Measurements from ENCODE around the gene STRN4. TPM values are rescaled to one million over a fixed set of nuclear protein-coding genes. Genes with fewer than 3 reads are reported as not detected.

Gene STRN4
- total RNA-seq, 6 donors from 2014 or later = 59.8 to 168 (median 83.7) TPM

DNA sequence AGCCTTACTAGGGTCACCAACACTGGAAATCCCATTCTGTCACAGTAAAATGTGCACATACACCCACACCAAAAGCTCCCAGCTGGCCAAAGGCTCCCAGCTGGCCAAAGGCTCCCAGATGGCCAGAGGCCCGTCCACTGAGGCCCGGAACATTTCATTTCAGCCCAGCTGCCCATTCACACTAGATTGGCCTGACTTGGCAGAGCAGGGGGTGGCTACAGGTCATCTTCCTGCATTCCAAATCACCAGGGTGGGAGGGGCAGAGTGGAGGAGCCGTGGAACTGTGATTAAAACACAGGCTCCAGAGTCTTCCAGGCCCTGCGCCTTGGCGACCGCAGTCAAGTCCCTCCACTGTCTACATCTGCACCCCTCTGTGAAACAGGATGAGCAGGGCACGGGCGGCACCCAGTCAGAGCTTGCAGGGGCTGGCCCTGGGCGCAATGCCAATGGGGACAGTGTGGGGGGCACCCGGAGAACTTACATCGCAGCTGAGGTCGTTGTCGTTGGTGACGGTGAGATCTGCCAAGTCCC lies 19.2 kb downstream of the STRN4 start:
- Histone ChIP-seq H3K27me3 (no peaks in the 10 kb centered on the region), H3K27ac (peak overlapping the region in 3 of 4 donors; percentile 43 to 69 (median 57)), H3K9me3 (no peaks in the 10 kb centered on the region), H3K36me3 (peaks cover 52 to 100% (median 85%) of the 10 kb centered on the region in 4 donors), H3K4me3 (no peak overlapping the region), H3K4me1 (peaks cover 29 to 57% (median 33%) of the 10 kb centered on the region in 4 donors)
- TF ChIP-seq POLR2AphosphoS5 (IDR thresholded peaks at IDR 0.05) (no peak), POLR2A (IDR thresholded peaks at IDR 0.05) (no peak), EP300 (IDR thresholded peaks at IDR 0.05) (no peak)
- TF ChIP-seq, protein P1, sequence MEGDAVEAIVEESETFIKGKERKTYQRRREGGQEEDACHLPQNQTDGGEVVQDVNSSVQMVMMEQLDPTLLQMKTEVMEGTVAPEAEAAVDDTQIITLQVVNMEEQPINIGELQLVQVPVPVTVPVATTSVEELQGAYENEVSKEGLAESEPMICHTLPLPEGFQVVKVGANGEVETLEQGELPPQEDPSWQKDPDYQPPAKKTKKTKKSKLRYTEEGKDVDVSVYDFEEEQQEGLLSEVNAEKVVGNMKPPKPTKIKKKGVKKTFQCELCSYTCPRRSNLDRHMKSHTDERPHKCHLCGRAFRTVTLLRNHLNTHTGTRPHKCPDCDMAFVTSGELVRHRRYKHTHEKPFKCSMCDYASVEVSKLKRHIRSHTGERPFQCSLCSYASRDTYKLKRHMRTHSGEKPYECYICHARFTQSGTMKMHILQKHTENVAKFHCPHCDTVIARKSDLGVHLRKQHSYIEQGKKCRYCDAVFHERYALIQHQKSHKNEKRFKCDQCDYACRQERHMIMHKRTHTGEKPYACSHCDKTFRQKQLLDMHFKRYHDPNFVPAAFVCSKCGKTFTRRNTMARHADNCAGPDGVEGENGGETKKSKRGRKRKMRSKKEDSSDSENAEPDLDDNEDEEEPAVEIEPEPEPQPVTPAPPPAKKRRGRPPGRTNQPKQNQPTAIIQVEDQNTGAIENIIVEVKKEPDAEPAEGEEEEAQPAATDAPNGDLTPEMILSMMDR (IDR thresholded peaks at IDR 0.05) = no peak
- ATAC-seq (ENCODE audit: low FRiP score in 2 of 2) (no peak), DNase-seq (no peak)
- whole genome bisulfite sequencing, 2 donors = 72 to 75% methylated on average over 10 to 14 of the region's 14 CpGs

DNA sequence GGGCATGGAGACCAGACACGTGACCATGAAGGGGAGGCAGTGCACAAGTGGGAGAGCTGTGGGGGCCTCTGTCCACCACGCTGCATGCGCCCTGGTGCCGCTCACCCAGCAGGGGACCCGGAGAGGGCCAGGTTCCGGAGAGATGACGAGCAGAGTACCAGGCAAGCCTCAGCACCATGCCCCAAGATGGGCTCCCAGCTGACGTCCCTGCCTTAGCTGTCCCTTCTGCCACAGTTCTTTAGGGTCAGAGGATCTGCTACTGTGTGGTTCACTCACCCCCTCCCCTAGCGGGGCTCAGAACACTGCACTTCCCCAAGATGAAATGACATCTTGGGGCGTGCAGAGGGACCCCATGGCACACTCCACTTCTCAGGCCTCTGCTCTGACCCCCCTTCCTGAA lies 19.7 kb downstream of the STRN4 start:
- Histone ChIP-seq H3K27me3 (no peaks in the 10 kb centered on the region), H3K4me3 (no peak overlapping the region), H3K27ac (peak overlapping the region in 2 of 4 donors; percentile 2 to 43), H3K36me3 (peaks cover 52 to 100% (median 88%) of the 10 kb centered on the region in 4 donors), H3K9me3 (no peaks in the 10 kb centered on the region), H3K4me1 (peaks cover 26 to 52% (median 30%) of the 10 kb centered on the region in 4 donors)
- DNase-seq = no peak
- 90 to 94% methylated on average over 7 to 10 of the region's 10 CpGs for WGBS, 2 donors
- ATAC-seq (ENCODE audit: low FRiP score in 2 of 2) = no peak
- no peak for TF ChIP-seq POLR2A (IDR thresholded peaks at IDR 0.05)
- no peak for TF ChIP-seq POLR2AphosphoS5 (IDR thresholded peaks at IDR 0.05)
- TF ChIP-seq EP300 (IDR thresholded peaks at IDR 0.05) = no peak
- TF ChIP-seq, protein P1 (IDR thresholded peaks at IDR 0.05) = no peak

DNA sequence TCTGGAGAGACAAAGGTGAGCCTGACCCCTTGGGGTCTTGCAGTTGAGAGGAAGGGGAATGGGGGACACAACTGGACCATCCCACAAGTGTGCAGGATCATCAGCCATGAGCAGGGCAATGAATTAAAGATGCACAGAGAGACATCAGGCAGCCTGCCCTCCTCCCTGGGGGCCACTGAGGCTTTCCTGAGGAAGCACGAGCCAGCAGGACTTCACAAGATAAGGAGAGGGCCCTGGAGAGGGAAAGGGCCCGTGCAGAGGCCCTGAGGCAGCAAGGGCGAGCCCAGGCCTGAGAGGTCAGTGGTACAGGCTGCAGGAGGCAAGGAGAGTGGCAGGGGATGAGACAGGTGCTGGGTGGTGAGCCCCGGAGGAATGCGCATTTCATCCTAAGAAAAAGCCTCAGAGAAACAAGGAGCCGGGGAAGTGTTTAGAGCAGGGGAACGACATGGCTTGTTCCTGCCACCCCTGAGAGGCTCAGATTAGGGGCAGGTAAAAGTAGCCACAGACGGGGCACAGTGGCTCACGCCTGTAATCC lies 20.3 kb downstream of the STRN4 start:
- no peak for ATAC-seq (ENCODE audit: low FRiP score in 2 of 2)
- Histone ChIP-seq H3K9me3 (no peaks in the 10 kb centered on the region), H3K36me3 (peaks cover 52 to 100% (median 91%) of the 10 kb centered on the region in 4 donors), H3K4me3 (no peak overlapping the region), H3K4me1 (peaks cover 24 to 46% (median 30%) of the 10 kb centered on the region in 4 donors), H3K27me3 (no peaks in the 10 kb centered on the region), H3K27ac (peak overlapping the region in 1 of 4 donors; percentile 2)
- TF ChIP-seq EP300 (IDR thresholded peaks at IDR 0.05) (no peak), POLR2A (IDR thresholded peaks at IDR 0.05) (no peak)
- TF ChIP-seq, protein P1 (IDR thresholded peaks at IDR 0.05) = no peak
- 84 to 86% methylated on average over 9 of the region's 9 CpGs for WGBS, 2 donors
- DNase-seq = no peak

DNA sequence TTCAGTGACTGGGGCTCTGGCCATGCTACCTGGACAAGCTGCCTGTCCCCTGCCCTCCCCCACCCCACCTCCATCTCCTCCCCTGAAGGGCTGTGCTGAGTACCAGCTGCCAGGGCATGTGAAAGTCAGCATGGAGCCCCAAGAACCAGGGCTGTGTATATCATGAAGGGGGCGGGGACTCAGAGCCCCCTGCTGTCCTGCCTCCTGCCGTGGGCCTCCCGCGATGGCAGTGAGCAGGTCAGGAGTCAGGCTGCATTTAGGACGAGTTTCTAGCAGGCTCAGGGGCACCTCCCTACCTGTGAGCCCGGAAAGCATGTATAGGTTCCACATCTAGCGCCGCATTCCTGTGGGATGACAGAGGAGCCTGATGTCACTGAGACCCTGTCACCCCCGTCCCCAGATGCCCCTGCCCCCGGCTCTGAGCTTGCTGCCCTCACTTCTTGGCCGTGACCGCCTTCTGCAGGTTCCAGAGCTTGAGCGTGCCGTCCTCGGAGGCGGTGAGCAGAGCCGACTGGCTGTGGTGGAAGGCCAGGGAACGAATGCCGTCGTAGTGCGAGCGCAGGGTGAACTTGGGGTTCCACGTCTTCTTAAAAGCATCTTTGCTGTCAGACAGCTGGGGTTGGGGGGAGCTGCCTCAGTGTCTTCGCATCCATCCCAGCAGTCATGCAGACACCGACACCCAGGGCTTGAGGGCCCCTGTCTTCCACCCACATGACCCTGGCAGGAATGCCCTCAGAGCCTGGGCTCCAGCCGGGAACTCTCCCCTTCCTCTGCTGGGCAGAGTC lies 21.0 kb downstream of the STRN4 start:
- ATAC-seq (ENCODE audit: low FRiP score in 2 of 2) (no peak), DNase-seq (no peak)
- TF ChIP-seq, protein P1 (IDR thresholded peaks at IDR 0.05) = no peak
- TF ChIP-seq EP300 (IDR thresholded peaks at IDR 0.05) = no peak
- TF ChIP-seq POLR2A (IDR thresholded peaks at IDR 0.05) = no peak
- TF ChIP-seq POLR2AphosphoS5 (IDR thresholded peaks at IDR 0.05) = no peak
- no peak overlapping the region for H3K4me3 ChIP-seq
- H3K9me3 ChIP-seq = no peaks in the 10 kb centered on the region
- WGBS, 2 donors = 88 to 94% methylated on average over 18 to 26 of the region's 26 CpGs
- H3K27ac ChIP-seq = no peak overlapping the region
- H3K36me3 ChIP-seq = peaks cover 52 to 100% (median 92%) of the 10 kb centered on the region in 4 donors
- peaks cover 20 to 42% (median 26%) of the 10 kb centered on the region in 4 donors for H3K4me1 ChIP-seq
- no peaks in the 10 kb centered on the region for H3K27me3 ChIP-seq
